ENCODE measurements around the gene CCDC188. TPM values are rescaled to one million over a fixed set of nuclear protein-coding genes. Genes with fewer than 3 reads are reported as not detected.

The CCDC188 gene
- total and polyA plus RNA-seq, 2 of the 4 experiments (the other 2 are of a cell fraction): 0.10 TPM; not detected in 1

- BruUV-seq (replicated peaks): no TSS peak
- no peak overlapping the region for H2AFZ ChIP-seq (replicated peaks; ENCODE audit: low read length, poor library complexity)
- intact Hi-C loops (cut with micrococcal nuclease): no loop called here
- no peak overlapping the region for H4K91ac ChIP-seq (ENCODE audit: insufficient read depth, low read depth, low read length)
- H3K79me1 ChIP-seq (ENCODE audit: low read depth in 1 of 2, low read length in 2 of 2): no peaks in the 10 kb centered on the region
- H2BK15ac ChIP-seq (ENCODE audit: low read depth, low read length): no peak overlapping the region
- CTCF ChIA-PET: no interaction called here
- H2BK20ac ChIP-seq (ENCODE audit: low read depth, low read length): no peak overlapping the region
- H4K8ac ChIP-seq (ENCODE audit: low read depth in 2 of 2, low read length in 2 of 2): no peak overlapping the region
- H4K5ac ChIP-seq (ENCODE audit: low read depth, low read length): no peak overlapping the region
- H3K9me1 ChIP-seq (ENCODE audit: insufficient read depth, low read length): no peaks in the 10 kb centered on the region
- peaks cover 54% of the 10 kb centered on the region for H3K27me3 ChIP-seq (ENCODE audit: control insufficient read depth, insufficient read depth, low read length)
- no peak overlapping the region for H3K23ac ChIP-seq (ENCODE audit: low read depth, low read length)
- no peak overlapping the region for H2BK5ac ChIP-seq (ENCODE audit: low read depth, low read length, poor library complexity, severe bottlenecking)
- no peak overlapping the region for H3K27ac ChIP-seq (ENCODE audit: insufficient read depth, low read length)
- H2BK120ac ChIP-seq (ENCODE audit: low read depth, low read length): no peak overlapping the region
- H3K9me3 ChIP-seq (ENCODE audit: control insufficient read depth, insufficient read depth, low read length): no peaks in the 10 kb centered on the region
- H3K4me1 ChIP-seq (ENCODE audit: control insufficient read depth, insufficient read depth, low read length): no peaks in the 10 kb centered on the region
- no peak overlapping the region for H3K56ac ChIP-seq (ENCODE audit: extremely low read depth, insufficient read depth, low read length)
- H3K4ac ChIP-seq (ENCODE audit: low read depth, low read length): no peak overlapping the region
- 42% methylated on average over 4 of the region's 15 CpGs; no CpG with 5 or more reads in 1 of the 2 experiments for WGBS, 2 experiments (ENCODE audit: extremely low coverage in 2 of 2, insufficient read length in 1 of 2)
- no peak for DNase-seq
- TF ChIP-seq CEBPB (IDR thresholded peaks at IDR 0.05; ENCODE audit: low read depth, low read length) (no peak), MXI1 (IDR thresholded peaks at IDR 0.05; ENCODE audit: borderline replicate concordance, low read depth, low read length) (no peak), USF2 (IDR thresholded peaks at IDR 0.05; ENCODE audit: low read depth, low read length) (0 out of 2 replicates have a peak, but pooled peaks have one; percentile 17), BHLHE40 (IDR thresholded peaks at IDR 0.05; ENCODE audit: low read depth, low read length) (no peak), NFE2L2 (IDR thresholded peaks at IDR 0.05; ENCODE audit: low read depth, low read length) (no peak)
- no peaks in the 10 kb centered on the region for H4K20me1 ChIP-seq (ENCODE audit: insufficient read depth, low read length)
- POLR2A ChIA-PET (ENCODE audit: unreplicated experiment): no interaction called here
- H2AK5ac ChIP-seq (ENCODE audit: low read depth, low read length): no peak overlapping the region
- in situ Hi-C loops (cut with MboI; ENCODE audit: low sequenced_read_pairs): no loop called here
- H3K14ac ChIP-seq (replicated peaks; ENCODE audit: low read depth, low read length): no peak overlapping the region
- no peak overlapping the region for H3K9ac ChIP-seq (ENCODE audit: low read depth, low read length)
- ATAC-seq (ENCODE audit: low read depth): no peak
- H3K4me3 ChIP-seq (ENCODE audit: insufficient read depth, low read depth, low read length): no peak overlapping the region
- no peaks in the 10 kb centered on the region for H3K36me3 ChIP-seq (ENCODE audit: control insufficient read depth, insufficient read depth, low read length)
- dilution Hi-C loops (cut with HindIII; ENCODE audit: low sequenced_read_pairs, unreplicated experiment): no loop called here
- no peak overlapping the region for H2AK9ac ChIP-seq (replicated peaks; ENCODE audit: low read depth, low read length, poor library complexity)
- no peak overlapping the region for H3K4me2 ChIP-seq (ENCODE audit: low read depth, low read length)
- no peak overlapping the region for H3K18ac ChIP-seq (ENCODE audit: low read depth, low read length)
Observed at GRCh38 chr22:20194681-20195593, 44.1 kb upstream of the CCDC188 start.
